Panc1 (cell line): ENCODE data around the gene SLC4A1. TPM values are rescaled to one million over a fixed set of nuclear protein-coding genes. Genes with fewer than 3 reads are reported as not detected.

ENCODE experiments used
- ATAC-seq: fragments of 200-7000 bp; cut with Tn5 transposase; 2 replicates; pipeline ENCODE4 v1.9.1; 2020; ENCODE audit warnings: mild to moderate bottlenecking, moderate library complexity
- BruUV-seq: library from RNA; stranded (reverse); fragments of 400-500 nt; replicated peaks from 2 replicates; lab custom pipeline; 2021; lab: Mats Ljungman, UMichigan
- CTCF ChIA-PET: fragments of 300-600 bp; sonication (Branson Sonifier 250); formaldehyde crosslinking; loops from one replicate; lab custom pipeline; 2022; ENCODE audit warnings: antibody characterized with exemption; lab: Charles Lee
- POLR2A ChIA-PET: fragments of 300-600 bp; sonication (Branson Sonifier 250); formaldehyde crosslinking; loops from one replicate; lab custom pipeline; 2022; ENCODE audit warnings: antibody characterized with exemption; lab: Charles Lee
- DNase-seq: peaks from one replicate; pipeline ENCODE4 v3.0.0-alpha.2; 2010; ENCODE audit warnings: low read depth, low spot score
- H3K27ac ChIP-seq: 2 replicates; pipeline ENCODE4 v1.5.1; 2011; ENCODE audit warnings: mild to moderate bottlenecking, low read length, inconsistent platforms
- H3K27me3 ChIP-seq: fragments of 200-500 bp; sonication (Bioruptor generic); 2 replicates; pipeline ENCODE4 v1.6.0; 2014; ENCODE audit warnings: low read length, inconsistent platforms; ENCODE audit not compliant: control insufficient read depth, insufficient read depth
- H3K36me3 ChIP-seq: fragments of 200-500 bp; sonication (Bioruptor generic); 2 replicates; pipeline ENCODE4 v1.5.1; 2014; ENCODE audit warnings: inconsistent platforms, mild to moderate bottlenecking, low read length, moderate library complexity; ENCODE audit not compliant: control insufficient read depth, insufficient read depth
- H3K4me1 ChIP-seq: 2 replicates; pipeline ENCODE4 v1.5.1; 2011; ENCODE audit warnings: inconsistent platforms, mild to moderate bottlenecking, low read length, moderate library complexity; ENCODE audit not compliant: control insufficient read depth, insufficient read depth
- H3K4me3 ChIP-seq, 2 experiments: 2 replicates each; pipeline ENCODE4 v1.5.1; 2011 to 2012; ENCODE audit warnings: low read depth in 2 of 2, low read length in 2 of 2, mild to moderate bottlenecking in 2 of 2, inconsistent platforms in 1 of 2, moderate library complexity in 1 of 2
- H3K9me3 ChIP-seq: fragments of 200-500 bp; sonication (Bioruptor generic); 2 replicates; pipeline ENCODE4 v1.5.1; 2014; ENCODE audit warnings: low read depth, mild to moderate bottlenecking, inconsistent platforms, low read length, moderate library complexity; ENCODE audit not compliant: control insufficient read depth, insufficient read depth
- POLR2AphosphoS5 ChIP-seq: IDR thresholded peaks from 2 replicates; pipeline ENCODE4 v1.6.1; 2012; ENCODE audit warnings: mild to moderate bottlenecking, low read depth, low read length, moderate library complexity
- SIN3A ChIP-seq: IDR thresholded peaks from 2 replicates; pipeline ENCODE4 v1.6.1; 2012; ENCODE audit warnings: low read depth, mild to moderate bottlenecking, low read length, moderate library complexity, borderline replicate concordance; ENCODE audit not compliant: insufficient read depth
- TCF7L2 ChIP-seq: IDR thresholded peaks from 2 replicates; pipeline ENCODE4 v1.6.1; 2011; ENCODE audit warnings: mild to moderate bottlenecking, low read depth, low read length, inconsistent platforms
- in situ Hi-C: cut with HindIII; loops from 2 replicates; pipeline ENCODE4 v1.10.0; 2016; ENCODE audit warnings: low sequenced_read_pairs, low pct_unique_long_range_greater_than_20kb
- intact Hi-C: fragments of 100-400 bp; cut with micrococcal nuclease; formaldehyde crosslinking; loops from one replicate; pipeline ENCODE4 v1.10.0; 2022; ENCODE audit not compliant: unreplicated experiment
- total RNA-seq: library from RNA; stranded (reverse); gene quantifications from one replicate; pipeline ENCODE4 v1.2.1, GENCODE V29; 2021; ENCODE audit not compliant: unreplicated experiment
- TF ChIP-seq, protein P1 (sequence below), 2 experiments: IDR thresholded peaks; 2 replicates each; pipeline ENCODE4 v1.6.1; 2011 to 2012; ENCODE audit warnings: low read depth in 2 of 2, control low read depth in 1 of 2, low read length in 1 of 2, mild to moderate bottlenecking in 1 of 2, moderate library complexity in 1 of 2; ENCODE audit not compliant: insufficient read depth in 1 of 2
- TF ChIP-seq, protein P2 (sequence below): fragments of 450-650 bp; IDR thresholded peaks from 2 replicates; pipeline ENCODE4 v1.5.1; 2017; ENCODE audit warnings: mild to moderate bottlenecking

Gene SLC4A1
- total RNA-seq, 1 experiment from 2014 or later = not detected

DNA sequence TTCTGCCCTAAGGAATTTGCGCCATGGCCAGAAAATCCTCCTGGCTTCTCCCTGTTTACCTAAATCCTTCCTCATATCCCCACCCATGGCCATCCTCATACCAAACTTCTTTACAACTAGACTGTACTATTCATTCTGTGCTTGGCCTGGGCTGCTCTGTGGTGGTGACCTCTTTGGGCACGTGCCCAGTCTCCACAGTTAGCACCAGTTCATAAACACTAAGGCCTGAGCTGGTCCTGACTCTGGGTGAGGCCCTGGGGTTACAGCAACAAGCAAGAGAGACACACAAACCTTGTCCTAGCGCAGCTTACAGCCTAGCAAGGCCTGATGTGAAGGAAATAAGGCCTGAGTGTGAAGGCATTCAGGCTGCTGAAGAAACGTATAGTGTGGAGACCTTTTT, 65.2 kb downstream of the SLC4A1 start:
- POLR2A ChIA-PET = no interaction called here
- H3K9me3 ChIP-seq = no peaks in the 10 kb centered on the region
- CTCF ChIA-PET = no interaction called here
- H3K27ac ChIP-seq = no peak overlapping the region
- no TSS peak for BruUV-seq
- in situ Hi-C loops (no loop called here), intact Hi-C loops (no loop called here)
- no peaks in the 10 kb centered on the region for H3K27me3 ChIP-seq
- peaks cover 20% of the 10 kb centered on the region for H3K4me1 ChIP-seq
- H3K4me3 ChIP-seq = no peak overlapping the region
- DNase-seq = no peak
- no peak for ATAC-seq
- no peaks in the 10 kb centered on the region; the same call in 1 of the 2 replicates for H3K36me3 ChIP-seq
- TF ChIP-seq TCF7L2 (no peak), SIN3A (no peak), POLR2AphosphoS5 (no peak)
- TF ChIP-seq, protein P1, sequence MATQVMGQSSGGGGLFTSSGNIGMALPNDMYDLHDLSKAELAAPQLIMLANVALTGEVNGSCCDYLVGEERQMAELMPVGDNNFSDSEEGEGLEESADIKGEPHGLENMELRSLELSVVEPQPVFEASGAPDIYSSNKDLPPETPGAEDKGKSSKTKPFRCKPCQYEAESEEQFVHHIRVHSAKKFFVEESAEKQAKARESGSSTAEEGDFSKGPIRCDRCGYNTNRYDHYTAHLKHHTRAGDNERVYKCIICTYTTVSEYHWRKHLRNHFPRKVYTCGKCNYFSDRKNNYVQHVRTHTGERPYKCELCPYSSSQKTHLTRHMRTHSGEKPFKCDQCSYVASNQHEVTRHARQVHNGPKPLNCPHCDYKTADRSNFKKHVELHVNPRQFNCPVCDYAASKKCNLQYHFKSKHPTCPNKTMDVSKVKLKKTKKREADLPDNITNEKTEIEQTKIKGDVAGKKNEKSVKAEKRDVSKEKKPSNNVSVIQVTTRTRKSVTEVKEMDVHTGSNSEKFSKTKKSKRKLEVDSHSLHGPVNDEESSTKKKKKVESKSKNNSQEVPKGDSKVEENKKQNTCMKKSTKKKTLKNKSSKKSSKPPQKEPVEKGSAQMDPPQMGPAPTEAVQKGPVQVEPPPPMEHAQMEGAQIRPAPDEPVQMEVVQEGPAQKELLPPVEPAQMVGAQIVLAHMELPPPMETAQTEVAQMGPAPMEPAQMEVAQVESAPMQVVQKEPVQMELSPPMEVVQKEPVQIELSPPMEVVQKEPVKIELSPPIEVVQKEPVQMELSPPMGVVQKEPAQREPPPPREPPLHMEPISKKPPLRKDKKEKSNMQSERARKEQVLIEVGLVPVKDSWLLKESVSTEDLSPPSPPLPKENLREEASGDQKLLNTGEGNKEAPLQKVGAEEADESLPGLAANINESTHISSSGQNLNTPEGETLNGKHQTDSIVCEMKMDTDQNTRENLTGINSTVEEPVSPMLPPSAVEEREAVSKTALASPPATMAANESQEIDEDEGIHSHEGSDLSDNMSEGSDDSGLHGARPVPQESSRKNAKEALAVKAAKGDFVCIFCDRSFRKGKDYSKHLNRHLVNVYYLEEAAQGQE (IDR thresholded peaks at IDR 0.05; ENCODE audit: insufficient read depth in 1 of 2, low read depth in 2 of 2, low read length in 1 of 2) = no peak
- TF ChIP-seq, protein P2, sequence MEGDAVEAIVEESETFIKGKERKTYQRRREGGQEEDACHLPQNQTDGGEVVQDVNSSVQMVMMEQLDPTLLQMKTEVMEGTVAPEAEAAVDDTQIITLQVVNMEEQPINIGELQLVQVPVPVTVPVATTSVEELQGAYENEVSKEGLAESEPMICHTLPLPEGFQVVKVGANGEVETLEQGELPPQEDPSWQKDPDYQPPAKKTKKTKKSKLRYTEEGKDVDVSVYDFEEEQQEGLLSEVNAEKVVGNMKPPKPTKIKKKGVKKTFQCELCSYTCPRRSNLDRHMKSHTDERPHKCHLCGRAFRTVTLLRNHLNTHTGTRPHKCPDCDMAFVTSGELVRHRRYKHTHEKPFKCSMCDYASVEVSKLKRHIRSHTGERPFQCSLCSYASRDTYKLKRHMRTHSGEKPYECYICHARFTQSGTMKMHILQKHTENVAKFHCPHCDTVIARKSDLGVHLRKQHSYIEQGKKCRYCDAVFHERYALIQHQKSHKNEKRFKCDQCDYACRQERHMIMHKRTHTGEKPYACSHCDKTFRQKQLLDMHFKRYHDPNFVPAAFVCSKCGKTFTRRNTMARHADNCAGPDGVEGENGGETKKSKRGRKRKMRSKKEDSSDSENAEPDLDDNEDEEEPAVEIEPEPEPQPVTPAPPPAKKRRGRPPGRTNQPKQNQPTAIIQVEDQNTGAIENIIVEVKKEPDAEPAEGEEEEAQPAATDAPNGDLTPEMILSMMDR = no peak

DNA sequence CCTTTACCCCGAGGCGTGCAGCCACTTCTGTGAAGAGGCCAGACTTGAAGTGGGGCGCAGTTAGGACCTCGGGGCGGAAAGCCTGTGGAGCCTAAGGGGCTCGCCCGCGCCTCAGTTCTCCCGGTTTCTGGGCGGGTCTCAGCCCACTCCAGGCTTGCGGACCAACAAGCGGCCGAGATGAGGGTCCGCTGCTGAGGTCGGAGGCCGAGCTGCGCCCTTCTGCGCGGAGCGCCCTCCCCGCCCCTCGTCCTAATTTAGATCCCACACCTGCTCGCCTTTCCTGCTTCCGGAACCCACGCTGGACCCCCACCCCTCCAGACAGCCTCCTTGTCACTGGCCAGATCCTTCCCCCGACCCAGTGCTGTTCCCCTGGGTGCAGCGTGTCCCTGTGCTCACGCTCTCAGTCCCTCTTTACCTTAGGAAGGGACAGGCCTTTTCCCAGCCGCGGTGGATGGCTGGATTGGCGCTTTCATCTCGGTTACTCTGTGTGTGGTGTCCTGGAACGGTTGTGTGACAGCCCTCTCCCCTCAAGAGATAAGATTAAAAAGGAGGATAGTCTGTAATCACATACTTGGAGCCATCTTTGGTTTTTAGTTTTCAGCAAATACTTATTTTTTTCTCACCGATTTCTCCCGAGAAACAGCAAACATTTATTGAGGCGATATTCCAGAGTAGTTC, 67.3 kb downstream of the SLC4A1 start:
- in situ Hi-C loops = no loop called here
- Histone ChIP-seq H3K9me3 (no peaks in the 10 kb centered on the region), H3K4me1 (peaks cover 20% of the 10 kb centered on the region), H3K27ac (peak overlapping the region; percentile 95), H3K4me3 (peak overlapping the region; percentile 59 to 67), H3K27me3 (no peaks in the 10 kb centered on the region), H3K36me3 (no peaks in the 10 kb centered on the region; the same call in 1 of the 2 replicates)
- TF ChIP-seq POLR2AphosphoS5 (0 out of 2 replicates have a peak, but pooled peaks have one; percentile 28), TCF7L2 (no peak)
- intact Hi-C loops = no loop called here
- DNase-seq (no peak), ATAC-seq (peak; percentile 19)
- BruUV-seq = no TSS peak
- CTCF ChIA-PET = no interaction called here
- POLR2A ChIA-PET = no interaction called here
